Calu3 (cell line): ENCODE results near the gene CCL16. TPM values are rescaled to one million over a fixed set of nuclear protein-coding genes. Genes with fewer than 3 reads are reported as not detected.

Experiments
- BruUV-seq: library from RNA; stranded (reverse); fragments of 400-500 nt; replicated peaks from 2 replicates; lab custom pipeline; 2021; lab: Mats Ljungman, UMichigan
- CTCF ChIA-PET: fragments of 300-600 bp; sonication (Branson Sonifier 250); formaldehyde crosslinking; loops from one replicate; lab custom pipeline; 2022; ENCODE audit warnings: antibody characterized with exemption; lab: Charles Lee
- DNase-seq: peaks from one replicate; pipeline ENCODE4 v3.0.0; 2022
- H3K27ac Mint-ChIP-seq: one replicate; pipeline ENCODE4 v1.8.0; 2022; ENCODE audit warnings: mixed read lengths; ENCODE audit not compliant: unreplicated experiment
- H3K27me3 Mint-ChIP-seq: one replicate; pipeline ENCODE4 v1.8.0; 2022; ENCODE audit warnings: mixed read lengths; ENCODE audit not compliant: unreplicated experiment
- H3K36me3 Mint-ChIP-seq: one replicate; pipeline ENCODE4 v1.8.0; 2022; ENCODE audit warnings: mild to moderate bottlenecking, moderate library complexity, mixed read lengths; ENCODE audit not compliant: insufficient read depth, unreplicated experiment
- H3K4me1 Mint-ChIP-seq: one replicate; pipeline ENCODE4 v1.8.0; 2022; ENCODE audit warnings: mild to moderate bottlenecking, low read depth, mixed read lengths; ENCODE audit not compliant: unreplicated experiment
- H3K4me3 Mint-ChIP-seq: one replicate; pipeline ENCODE4 v1.8.0; 2022; ENCODE audit warnings: mild to moderate bottlenecking, low read depth, moderate library complexity, mixed read lengths; ENCODE audit not compliant: unreplicated experiment
- H3K9me3 Mint-ChIP-seq: one replicate; pipeline ENCODE4 v1.8.0; 2022; ENCODE audit warnings: low read depth, mixed read lengths; ENCODE audit not compliant: unreplicated experiment
- CTCF ChIP-seq: fragments of 200-600 bp; IDR thresholded peaks from one replicate; pipeline ENCODE4 v1.8.0; 2022; ENCODE audit warnings: antibody characterized with exemption; ENCODE audit not compliant: unreplicated experiment
- intact Hi-C: fragments of 100-400 bp; cut with micrococcal nuclease; formaldehyde crosslinking; loops from one replicate; pipeline ENCODE4 v1.10.0; 2022; ENCODE audit not compliant: unreplicated experiment
- total RNA-seq: library from RNA; stranded (reverse); gene quantifications from 2 replicates; pipeline ENCODE4 v1.2.3, GENCODE V29; 2022

CCL16 gene
- total RNA-seq, 1 experiment from 2014 or later = not detected

DNA sequence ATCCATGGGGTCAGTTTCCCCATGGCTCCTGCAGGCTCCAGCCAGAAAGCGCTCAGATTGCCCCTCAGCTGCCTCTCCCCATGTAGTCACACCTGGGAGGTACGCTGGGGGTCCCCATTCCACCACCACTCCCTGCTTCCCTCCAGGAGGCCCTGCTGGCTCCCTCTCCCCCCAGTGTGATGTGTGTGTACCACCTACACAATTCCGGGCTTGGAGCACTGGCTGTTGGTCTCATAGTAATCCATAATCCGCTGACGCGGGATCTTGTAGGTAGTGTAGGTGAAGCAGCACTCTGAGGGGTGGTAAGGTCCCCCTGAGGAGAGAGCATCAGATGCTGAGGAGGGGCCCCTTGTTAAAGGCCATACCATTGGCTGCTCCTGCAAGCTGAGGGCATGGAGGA is 2.8 kb upstream of the CCL16 start:
- Mint-ChIP-seq H3K4me1 (no peaks in the 10 kb centered on the region), H3K27me3 (peaks cover 74% of the 10 kb centered on the region), H3K36me3 (no peaks in the 10 kb centered on the region), H3K9me3 (no peaks in the 10 kb centered on the region), H3K27ac (no peak overlapping the region), H3K4me3 (no peak overlapping the region)
- no peak for DNase-seq
- CTCF ChIA-PET = interaction anchor here (0.7 to 2.7 kb wide), 3 partner anchors 89 to 499 kb away, joined by 3 to 18 read pairs (median 3); no protein-coding TSS in a partner anchor
- intact Hi-C loops = no loop called here
- no TSS peak for BruUV-seq
- no peak for TF ChIP-seq CTCF

DNA sequence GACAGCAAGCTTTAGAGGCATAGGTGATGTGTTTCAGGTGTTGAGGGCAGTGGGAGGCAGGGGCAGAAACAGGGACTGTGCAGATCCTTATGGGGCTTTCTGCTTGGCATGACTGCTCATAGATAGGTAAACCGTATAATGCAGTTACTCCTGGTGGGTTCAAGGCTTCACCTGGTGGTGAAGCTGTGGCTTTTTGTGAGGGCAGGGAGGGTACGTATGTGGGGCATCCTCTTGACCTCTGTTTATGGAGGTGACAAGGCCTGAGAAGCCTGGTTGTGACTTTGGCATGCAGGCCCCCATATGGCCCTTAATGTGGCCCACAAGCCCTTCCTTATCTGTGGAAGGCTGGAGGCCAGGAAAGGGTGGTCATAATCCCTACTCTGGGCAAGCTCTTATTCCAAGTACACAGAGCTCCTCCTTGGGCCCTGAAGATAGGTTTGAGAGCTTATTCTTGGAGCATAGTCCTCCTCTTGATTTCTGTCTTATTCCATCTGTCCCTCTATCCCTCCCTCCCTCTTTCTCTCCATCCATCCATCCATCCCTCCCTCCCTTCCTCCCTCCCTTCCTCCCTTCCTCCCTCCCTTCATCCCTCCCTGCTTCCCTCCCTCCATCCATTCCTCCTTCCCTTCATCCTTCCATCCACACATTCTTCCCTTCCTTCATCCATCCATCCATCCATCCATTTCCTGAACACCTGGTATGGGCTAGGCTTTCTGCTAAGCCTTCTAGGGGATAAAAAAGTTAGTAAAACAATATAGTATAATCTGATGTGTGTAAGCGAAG is 1.3 kb upstream of the CCL16 start:
- no peaks in the 10 kb centered on the region for H3K9me3 Mint-ChIP-seq
- no peaks in the 10 kb centered on the region for H3K4me1 Mint-ChIP-seq
- no peaks in the 10 kb centered on the region for H3K36me3 Mint-ChIP-seq
- DNase-seq = no peak
- CTCF ChIA-PET = interaction anchor here (1.0 to 2.7 kb wide), 4 partner anchors 13 to 166 kb away, joined by 4 to 36 read pairs (median 13); no protein-coding TSS in a partner anchor
- peaks cover 89% of the 10 kb centered on the region for H3K27me3 Mint-ChIP-seq
- no peak overlapping the region for H3K4me3 Mint-ChIP-seq
- intact Hi-C loops = no loop called here
- TF ChIP-seq CTCF = no peak
- H3K27ac Mint-ChIP-seq = no peak overlapping the region
- no TSS peak for BruUV-seq

DNA sequence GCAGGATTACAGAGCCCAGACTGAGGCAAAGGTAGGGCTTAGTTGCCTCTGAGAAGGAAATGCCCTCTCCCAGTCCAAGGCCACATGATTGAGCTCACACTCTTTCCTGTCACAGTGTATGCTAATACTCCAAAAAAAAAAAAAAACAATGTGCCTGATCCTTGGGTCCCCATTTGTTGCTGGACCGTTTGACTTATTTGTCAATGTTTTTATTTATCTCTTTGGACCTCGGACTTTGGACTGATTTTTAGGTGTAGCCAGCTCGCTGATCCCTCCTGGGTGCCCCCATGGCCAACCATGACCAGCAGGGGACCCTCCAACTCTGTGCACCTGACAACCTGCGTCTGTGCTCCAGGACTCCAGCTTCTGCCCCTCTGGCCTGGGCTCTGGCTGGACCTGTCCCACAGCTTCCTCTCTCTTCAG is 622 bp upstream of the CCL16 start:
- Mint-ChIP-seq H3K27me3 (peaks cover 94% of the 10 kb centered on the region), H3K9me3 (no peaks in the 10 kb centered on the region), H3K36me3 (no peaks in the 10 kb centered on the region), H3K4me3 (no peak overlapping the region), H3K27ac (no peak overlapping the region), H3K4me1 (no peaks in the 10 kb centered on the region)
- CTCF ChIA-PET = interaction anchor here (0.7 to 2.7 kb wide), 5 partner anchors 12 to 167 kb away, joined by 3 to 36 read pairs (median 8); no protein-coding TSS in a partner anchor
- no TSS peak for BruUV-seq
- DNase-seq = peak; percentile 46
- TF ChIP-seq CTCF = no peak
- intact Hi-C loops = no loop called here

DNA sequence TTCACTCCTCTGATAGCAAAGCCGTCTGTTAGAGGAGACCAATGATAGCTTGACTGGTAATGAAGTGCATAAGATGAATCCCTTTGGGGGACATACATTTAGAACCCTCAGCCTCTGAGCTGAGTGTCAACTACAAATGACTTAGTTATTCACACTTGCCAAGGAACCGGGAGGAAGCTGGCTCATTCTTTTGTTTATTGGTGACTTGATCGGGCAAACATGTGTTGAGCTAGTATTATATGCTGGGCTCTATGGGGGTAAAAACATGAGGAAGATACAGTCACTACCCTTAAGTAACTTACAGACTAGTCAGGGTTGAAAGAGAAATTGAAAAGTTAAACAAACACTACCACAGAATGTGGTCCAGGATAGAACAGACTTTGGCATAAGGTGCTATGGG is 3.0 kb downstream of the CCL16 start:
- CTCF ChIA-PET = interaction anchor here (0.7 to 2.2 kb wide), 3 partner anchors 9 to 109 kb away, joined by 3 to 9 read pairs (median 7); partner anchors contain the start of gene HEATR9
- intact Hi-C loops = no loop called here
- DNase-seq = no peak
- H3K27me3 Mint-ChIP-seq = peaks cover 67% of the 10 kb centered on the region
- TF ChIP-seq CTCF = no peak
- H3K4me3 Mint-ChIP-seq = no peak overlapping the region
- H3K36me3 Mint-ChIP-seq = no peaks in the 10 kb centered on the region
- no TSS peak for BruUV-seq
- H3K4me1 Mint-ChIP-seq = peaks cover 8% of the 10 kb centered on the region
- H3K9me3 Mint-ChIP-seq = no peaks in the 10 kb centered on the region
- H3K27ac Mint-ChIP-seq = no peak overlapping the region
